Activated CD8-positive, alpha-beta memory T cell treated with anti-CD3 and anti-CD28 coated beads, Interleukin-2, amount 50 U/mL, for 1 hour (primary cell): ENCODE measurements around the gene VIPR2.

Experiments used
- DNase-seq: peaks from one replicate; pipeline ENCODE4 v3.0.0-alpha.2; 2020; ENCODE audit errors: extremely low read depth

VIPR2 gene

DNA sequence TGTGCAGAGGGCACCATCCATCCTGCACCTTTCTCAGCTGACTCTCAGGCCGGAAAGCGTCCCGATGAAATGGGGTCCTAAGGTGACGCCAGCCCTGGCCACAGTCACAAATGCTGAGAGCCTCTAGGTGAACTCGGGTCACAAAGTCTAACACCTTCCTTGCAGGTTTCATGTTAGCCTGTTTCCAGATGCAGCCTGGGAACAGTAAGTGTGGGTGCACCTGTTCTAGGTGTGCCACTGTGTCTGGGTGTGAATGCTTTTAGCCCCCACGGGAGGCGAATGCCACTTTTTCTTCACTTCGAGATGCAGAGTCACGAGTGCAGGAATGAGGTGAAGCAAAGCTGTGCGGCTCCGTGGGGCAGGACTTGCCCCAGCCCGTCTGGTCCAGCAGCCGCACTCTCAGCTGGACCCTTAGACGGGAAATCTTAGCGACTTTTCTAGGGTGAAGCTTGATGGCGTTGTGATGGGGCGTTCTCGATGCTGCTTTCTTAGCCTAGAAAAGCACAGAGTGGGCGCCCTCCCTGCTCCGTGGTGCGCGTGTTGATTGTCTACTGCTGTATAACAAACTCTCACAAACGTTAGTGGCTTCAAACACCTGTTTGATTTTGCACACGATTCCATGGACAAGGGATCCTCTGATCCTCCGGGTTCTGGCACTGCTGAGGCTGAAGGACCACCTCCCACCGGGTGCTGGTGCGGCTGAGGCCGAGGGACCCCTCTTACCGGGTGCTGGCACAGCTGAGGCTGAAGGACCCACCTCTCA, 13.6 kb upstream of the VIPR2 start:
- no peak for DNase-seq

DNA sequence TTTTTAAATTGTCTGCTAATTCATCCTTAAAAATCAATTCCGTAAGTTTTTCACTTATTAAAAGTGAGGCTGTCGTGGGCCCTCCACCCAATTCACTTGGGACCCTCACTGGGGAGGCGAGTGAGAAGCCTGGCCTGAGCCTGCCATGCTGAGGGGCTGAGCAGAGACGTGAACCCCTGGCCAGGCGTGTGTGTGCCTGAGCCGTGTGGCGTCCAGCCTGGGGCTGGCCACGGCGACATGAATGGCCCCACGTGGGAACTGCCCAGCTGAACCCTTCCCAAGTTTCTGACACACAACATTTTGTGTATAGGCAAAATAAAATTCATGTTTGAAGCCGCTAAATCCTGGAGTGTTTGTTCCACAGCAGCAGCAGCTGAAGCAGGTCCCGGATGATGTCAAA, 13.0 kb upstream of the VIPR2 start:
- DNase-seq = no peak

DNA sequence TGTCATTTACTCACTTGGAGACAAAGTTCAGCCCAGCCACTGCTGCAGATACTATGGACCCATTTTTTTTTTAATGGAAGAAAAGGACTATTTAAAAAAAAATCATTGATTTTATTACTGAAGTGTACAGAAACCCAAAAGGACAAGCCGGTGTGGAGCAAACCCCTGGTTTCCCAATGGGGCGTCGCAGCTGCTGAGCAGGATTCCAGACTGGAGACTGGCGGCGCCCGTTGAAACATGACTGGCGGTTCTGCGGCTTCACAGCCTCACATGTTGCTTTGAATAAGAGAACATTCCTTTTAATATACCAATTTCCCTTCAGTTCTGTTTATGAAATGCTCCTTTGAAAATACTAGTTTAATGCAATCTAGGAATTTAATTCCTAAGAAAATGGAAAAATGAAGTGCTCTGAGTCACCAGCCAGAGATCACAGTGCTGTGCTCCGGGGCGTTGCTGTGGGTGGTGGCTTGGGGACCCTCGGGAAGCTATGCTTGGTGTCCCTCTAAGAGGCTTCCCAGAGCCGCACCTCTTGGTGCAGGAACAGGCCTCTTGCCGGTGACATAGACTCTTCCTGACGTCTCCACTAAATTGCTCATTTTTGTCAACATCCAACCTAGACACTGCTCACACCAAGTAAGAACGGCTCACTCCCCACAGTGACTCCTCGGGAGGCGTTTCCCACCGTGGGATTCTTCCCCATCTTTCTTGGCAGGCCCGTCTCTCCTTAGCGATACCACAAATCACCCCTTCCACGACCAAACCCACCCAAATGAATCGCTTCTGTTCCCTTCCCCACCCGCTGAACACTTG, 12.0 kb upstream of the VIPR2 start:
- DNase-seq = no peak

- no peak for DNase-seq
Measured at GRCh38 chr7:159155410-159155809, 10.7 kb upstream of the VIPR2 start.

- no peak for DNase-seq
Measured at GRCh38 chr7:159154243-159154642, 9.6 kb upstream of the VIPR2 start.

GRCh38 chr7:159153511-159153910, 8.8 kb upstream of the VIPR2 start:
- DNase-seq = no peak

- DNase-seq = no peak
Measured at GRCh38 chr7:159152816-159153215, 8.1 kb upstream of the VIPR2 start.

DNA sequence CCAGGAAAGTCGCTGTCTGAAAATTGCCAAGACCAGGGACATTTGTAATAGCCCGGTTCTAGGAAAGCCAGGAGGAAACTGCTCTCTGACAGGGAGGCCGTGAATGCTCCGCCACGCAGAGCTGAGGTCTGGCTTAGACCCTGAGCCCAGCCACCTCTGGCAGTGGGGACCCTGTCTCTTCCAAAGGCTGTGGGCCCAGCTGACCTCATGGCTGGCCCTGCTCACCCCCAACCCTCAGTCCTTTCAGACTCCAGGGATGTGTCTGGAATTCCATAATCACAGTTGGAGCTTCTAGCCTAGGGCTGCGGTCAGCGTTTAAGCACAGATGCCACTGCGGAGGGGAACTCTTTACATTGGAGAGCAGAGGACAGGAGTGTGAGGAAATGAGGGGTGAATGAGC, 6.6 kb upstream of the VIPR2 start:
- no peak for DNase-seq

- no peak for DNase-seq
Measured at GRCh38 chr7:159149488-159149887, 4.8 kb upstream of the VIPR2 start.

GRCh38 chr7:159148430-159149395, 4.0 kb upstream of the VIPR2 start:
- no peak for DNase-seq

DNA sequence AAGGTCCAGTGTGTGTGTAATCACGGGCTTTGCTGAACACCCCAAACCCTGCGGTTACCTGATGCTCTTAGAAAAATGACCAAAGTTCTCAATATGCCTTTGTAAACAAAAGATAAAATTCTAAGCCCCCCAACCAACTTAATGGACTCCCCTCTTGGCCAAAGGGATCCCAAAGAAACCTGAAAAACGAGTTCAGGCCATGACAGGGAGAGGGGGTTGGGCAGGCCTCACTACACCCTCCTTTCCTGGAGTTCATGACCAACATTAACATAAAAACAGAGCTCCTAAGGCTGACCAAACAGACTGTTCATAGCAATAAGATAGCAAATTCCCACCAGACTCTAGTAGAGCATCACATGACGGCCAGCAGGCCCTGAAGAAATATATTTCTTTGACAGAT, 3.0 kb upstream of the VIPR2 start:
- DNase-seq = no peak

GRCh38 chr7:159147246-159147645, 2.6 kb upstream of the VIPR2 start:
- no peak for DNase-seq

DNA sequence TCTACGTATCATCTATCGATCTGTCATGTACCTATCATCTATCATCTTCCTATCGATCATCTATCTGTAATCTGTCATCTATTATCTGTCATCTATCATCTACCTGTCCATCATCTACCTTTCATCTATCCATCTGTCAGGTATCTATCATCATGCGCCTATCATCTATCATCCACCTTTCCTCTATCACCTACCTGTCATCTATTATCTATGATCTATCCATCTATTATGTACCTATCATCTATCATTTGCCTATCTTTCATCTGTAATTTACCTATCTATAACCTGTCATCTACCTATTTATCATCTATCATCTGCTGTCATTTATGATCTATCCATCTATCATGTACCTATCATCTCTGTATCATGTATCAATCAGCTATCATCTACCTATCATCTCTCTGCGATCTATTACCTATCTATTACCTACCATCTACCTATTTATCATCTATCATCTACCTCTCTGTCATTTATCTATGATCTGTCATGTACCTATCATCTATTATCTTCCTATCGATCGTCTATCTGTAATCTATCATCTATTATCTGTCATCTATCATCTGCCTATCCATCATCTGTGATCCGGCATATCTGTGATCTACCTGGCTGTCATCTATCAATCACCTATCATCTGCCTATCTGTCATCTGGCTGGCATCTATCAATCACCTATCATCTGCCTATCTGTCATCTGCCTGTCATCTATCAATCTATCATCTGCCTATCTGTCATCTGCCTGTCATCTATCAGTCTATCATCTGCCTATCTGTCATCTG, 1.6 kb upstream of the VIPR2 start:
- DNase-seq = no peak

- no peak for DNase-seq
Measured at GRCh38 chr7:159145490-159145855, 806 bp upstream of the VIPR2 start.

DNA sequence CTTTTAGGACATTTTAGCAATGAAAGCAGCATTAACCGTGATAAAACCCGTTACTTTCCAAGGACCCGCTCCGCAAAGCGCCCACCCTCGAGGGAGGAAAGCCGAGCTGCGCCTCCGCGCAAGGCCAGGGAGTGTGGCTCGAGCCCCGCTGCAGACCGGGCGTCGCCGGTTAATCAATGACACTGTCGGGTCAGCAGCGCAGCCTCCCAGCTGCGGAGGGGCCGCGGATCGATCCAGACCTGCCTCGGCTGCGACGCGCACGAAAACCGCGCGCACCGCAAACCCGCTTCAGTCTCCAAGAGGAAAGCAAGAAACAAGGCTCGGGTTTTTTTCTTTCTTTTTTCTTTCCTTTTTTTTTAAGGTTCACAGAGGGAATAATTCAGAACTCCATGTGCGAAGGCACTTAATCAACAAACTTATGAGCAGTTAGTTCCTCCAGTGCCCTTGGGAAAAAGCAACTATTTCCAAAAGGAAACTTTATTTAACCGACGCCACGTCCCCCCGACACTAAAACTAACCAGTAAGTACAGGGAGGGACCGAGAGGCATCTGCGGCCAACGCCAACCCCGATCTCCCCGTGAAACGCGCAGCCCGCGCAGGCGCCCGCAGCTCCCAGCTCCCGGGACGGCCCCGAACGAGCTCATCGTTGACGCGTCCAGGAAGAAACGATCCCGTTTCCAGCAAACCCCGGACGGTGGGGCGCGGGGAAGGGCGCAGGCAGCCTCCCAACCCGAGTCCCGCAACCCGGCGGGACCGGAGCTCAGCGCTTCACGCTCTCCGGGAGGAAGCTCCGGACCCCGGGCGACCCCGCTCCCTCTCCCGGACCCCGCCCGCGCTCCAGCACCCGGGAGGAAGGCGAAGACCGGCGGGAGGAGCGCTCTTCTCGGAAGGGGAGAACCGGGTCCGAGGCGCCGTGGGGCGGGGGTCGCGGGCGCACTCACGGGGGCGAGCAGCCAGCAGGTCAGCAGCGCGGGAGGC, 598 bp downstream of the VIPR2 start:
- DNase-seq = no peak

- no peak for DNase-seq
Measured at GRCh38 chr7:159142730-159143129, 1.9 kb downstream of the VIPR2 start.

- no peak for DNase-seq
Measured at GRCh38 chr7:159142199-159142598, 2.5 kb downstream of the VIPR2 start.

GRCh38 chr7:159141660-159142059, 3.0 kb downstream of the VIPR2 start:
- DNase-seq = no peak

DNA sequence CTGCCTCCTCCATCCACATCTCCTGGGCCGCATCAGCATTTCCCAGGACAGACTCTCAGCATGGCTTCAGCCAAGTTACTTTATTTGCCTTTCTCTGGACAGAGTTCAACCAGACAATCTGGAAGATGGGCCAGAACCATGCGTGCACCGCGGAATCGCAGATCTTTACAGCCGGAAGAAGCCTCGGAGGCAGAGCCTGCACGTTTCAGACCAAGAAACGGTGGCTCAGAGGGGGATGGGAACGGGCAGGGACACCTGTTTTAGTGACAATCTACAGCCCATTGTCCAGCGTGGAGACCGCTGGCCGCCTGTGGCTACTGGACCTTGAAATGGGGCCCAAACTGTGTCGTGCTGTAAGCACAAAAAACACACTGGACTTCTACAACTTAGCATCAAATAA, 3.5 kb downstream of the VIPR2 start:
- DNase-seq = no peak
